Ishikawa (cell line): ENCODE results near the gene CLEC4C.

Experiments
- CEBPB ChIP-seq: IDR thresholded peaks from 2 replicates; pipeline ENCODE4 v1.6.1; 2012
- CREB1 ChIP-seq: IDR thresholded peaks from 2 replicates; pipeline ENCODE4 v1.6.1; 2012; ENCODE audit warnings: low read depth
- EGR1 ChIP-seq: IDR thresholded peaks from 2 replicates; pipeline ENCODE4 v1.6.1; 2012
- EP300 ChIP-seq: IDR thresholded peaks from 2 replicates; pipeline ENCODE4 v1.6.1; 2012; ENCODE audit warnings: borderline replicate concordance
- NFIC ChIP-seq: IDR thresholded peaks from 2 replicates; pipeline ENCODE4 v1.6.1; 2012
- RAD21 ChIP-seq: IDR thresholded peaks from 2 replicates; pipeline ENCODE4 v1.6.1; 2012; ENCODE audit warnings: low read depth
- TAF1 ChIP-seq: IDR thresholded peaks from 2 replicates; pipeline ENCODE4 v1.6.1; 2012; ENCODE audit warnings: low read depth, mild to moderate bottlenecking
- TCF12 ChIP-seq: IDR thresholded peaks from 2 replicates; pipeline ENCODE4 v1.6.1; 2012; ENCODE audit warnings: low read depth
- TEAD4 ChIP-seq: IDR thresholded peaks from 2 replicates; pipeline ENCODE4 v1.6.1; 2012
- YY1 ChIP-seq: IDR thresholded peaks from 2 replicates; pipeline ENCODE4 v1.6.1; 2012; ENCODE audit warnings: low read depth
- ZBTB7A ChIP-seq: IDR thresholded peaks from 2 replicates; pipeline ENCODE4 v1.6.1; 2012; ENCODE audit warnings: low read depth
- TF ChIP-seq, protein P1 (sequence below): IDR thresholded peaks from 2 replicates; pipeline ENCODE4 v1.6.1; 2012
- TF ChIP-seq, protein P2 (sequence below): IDR thresholded peaks from 2 replicates; pipeline ENCODE4 v1.6.1; 2012
- TF ChIP-seq, protein P3 (sequence below): IDR thresholded peaks from 2 replicates; pipeline ENCODE4 v1.6.1; 2012; ENCODE audit warnings: low read depth, mild to moderate bottlenecking

CLEC4C gene

DNA sequence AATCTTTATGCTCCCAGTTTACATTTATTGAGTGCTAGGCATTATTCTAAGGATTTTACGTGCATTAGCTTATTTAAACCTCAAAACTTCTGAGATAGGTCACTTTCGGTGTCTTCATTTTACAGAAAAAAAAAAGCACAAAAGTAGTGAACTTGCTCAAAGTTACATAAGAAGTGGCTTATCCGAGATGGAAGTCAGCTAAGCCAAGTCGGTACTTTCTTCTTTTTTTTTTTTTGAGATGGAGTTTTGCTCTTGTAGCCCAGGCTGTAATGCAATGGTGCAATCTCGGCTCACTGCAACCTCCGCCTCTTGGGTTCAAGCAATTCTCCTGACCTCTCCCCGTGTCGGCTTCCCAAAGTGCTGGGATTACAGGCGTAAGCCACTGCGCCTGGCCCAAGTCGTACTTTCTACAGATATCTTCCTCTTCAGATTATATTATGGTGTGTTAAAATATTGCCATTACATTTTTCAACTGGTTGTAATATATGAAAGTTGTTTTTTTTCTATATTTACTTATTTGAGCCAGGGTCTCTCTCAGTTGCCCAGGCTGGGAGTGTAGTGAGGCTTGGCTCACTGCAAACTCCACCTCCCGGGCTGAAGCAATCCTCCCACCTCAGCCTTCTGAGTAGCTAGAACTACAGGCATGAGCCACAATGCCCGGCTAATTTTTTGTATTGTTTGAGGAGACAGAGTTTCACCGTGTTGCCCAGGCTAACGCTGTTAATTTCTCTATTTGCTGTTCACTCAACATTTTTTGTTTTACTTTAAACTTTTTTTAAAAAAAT, 27.0 kb downstream of the CLEC4C start:
- TF ChIP-seq CEBPB (no peak), CREB1 (no peak), YY1 (no peak)
- TF ChIP-seq, protein P1, sequence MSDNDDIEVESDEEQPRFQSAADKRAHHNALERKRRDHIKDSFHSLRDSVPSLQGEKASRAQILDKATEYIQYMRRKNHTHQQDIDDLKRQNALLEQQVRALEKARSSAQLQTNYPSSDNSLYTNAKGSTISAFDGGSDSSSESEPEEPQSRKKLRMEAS, result no peak

DNA sequence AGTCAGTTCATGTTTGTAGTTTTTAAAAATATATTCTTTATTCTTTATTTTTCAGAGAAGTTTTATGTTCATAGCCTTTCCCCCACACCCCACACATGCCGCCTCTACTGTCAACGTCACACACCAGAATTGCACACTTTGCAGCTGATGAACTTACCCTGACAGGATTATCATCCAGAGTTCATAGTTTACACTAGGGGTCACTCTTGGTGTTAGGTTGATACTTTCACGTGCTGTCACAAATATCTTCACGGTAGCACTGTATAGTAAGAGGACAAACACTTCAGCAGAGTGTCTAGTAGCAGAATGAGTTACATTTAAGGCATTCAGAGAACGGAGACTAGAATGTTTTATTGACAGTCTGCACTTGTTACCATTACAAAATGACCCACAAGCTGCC, 30.8 kb downstream of the CLEC4C start:
- no peak for TF ChIP-seq CREB1
- no peak for TF ChIP-seq TAF1
- no peak for TF ChIP-seq NFIC
- TF ChIP-seq RAD21, result peak; percentile 29; the same call in 1 of the 2 replicates

DNA sequence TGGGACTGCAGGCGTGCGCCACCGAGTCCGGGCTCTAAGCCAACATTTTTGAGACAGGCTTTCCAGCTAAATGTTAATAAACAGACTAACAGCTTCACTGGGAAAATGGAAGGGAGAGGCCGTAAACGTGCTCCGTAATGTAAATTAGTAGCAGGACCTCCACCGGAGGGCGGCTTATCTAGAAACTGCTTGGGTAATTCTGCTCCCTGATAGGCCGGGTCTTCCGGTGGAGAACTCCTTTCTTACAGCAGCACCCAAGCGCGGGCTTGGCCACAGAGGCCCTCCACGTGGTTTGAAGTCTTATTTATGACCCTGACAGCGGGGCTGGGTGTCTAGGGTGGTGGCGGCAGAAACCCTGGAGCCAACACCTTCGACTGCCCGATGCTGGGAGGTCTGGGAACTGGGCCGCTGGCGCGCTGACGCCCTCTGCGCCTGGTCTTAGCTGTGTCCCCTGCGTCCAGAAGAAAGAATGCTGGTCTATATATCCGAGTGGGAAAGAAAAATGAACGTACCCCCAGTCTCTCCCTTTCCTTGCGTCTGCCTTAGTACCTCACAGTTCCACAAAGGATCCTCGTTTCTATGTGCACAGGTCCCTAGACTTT, 34.2 kb downstream of the CLEC4C start:
- TF ChIP-seq EP300, result no peak
- no peak for TF ChIP-seq EGR1
- TF ChIP-seq, protein P2, sequence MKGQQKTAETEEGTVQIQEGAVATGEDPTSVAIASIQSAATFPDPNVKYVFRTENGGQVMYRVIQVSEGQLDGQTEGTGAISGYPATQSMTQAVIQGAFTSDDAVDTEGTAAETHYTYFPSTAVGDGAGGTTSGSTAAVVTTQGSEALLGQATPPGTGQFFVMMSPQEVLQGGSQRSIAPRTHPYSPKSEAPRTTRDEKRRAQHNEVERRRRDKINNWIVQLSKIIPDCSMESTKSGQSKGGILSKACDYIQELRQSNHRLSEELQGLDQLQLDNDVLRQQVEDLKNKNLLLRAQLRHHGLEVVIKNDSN, result no peak
- TF ChIP-seq, protein P1, result no peak
- TF ChIP-seq NFIC, result no peak
- TF ChIP-seq, protein P3, sequence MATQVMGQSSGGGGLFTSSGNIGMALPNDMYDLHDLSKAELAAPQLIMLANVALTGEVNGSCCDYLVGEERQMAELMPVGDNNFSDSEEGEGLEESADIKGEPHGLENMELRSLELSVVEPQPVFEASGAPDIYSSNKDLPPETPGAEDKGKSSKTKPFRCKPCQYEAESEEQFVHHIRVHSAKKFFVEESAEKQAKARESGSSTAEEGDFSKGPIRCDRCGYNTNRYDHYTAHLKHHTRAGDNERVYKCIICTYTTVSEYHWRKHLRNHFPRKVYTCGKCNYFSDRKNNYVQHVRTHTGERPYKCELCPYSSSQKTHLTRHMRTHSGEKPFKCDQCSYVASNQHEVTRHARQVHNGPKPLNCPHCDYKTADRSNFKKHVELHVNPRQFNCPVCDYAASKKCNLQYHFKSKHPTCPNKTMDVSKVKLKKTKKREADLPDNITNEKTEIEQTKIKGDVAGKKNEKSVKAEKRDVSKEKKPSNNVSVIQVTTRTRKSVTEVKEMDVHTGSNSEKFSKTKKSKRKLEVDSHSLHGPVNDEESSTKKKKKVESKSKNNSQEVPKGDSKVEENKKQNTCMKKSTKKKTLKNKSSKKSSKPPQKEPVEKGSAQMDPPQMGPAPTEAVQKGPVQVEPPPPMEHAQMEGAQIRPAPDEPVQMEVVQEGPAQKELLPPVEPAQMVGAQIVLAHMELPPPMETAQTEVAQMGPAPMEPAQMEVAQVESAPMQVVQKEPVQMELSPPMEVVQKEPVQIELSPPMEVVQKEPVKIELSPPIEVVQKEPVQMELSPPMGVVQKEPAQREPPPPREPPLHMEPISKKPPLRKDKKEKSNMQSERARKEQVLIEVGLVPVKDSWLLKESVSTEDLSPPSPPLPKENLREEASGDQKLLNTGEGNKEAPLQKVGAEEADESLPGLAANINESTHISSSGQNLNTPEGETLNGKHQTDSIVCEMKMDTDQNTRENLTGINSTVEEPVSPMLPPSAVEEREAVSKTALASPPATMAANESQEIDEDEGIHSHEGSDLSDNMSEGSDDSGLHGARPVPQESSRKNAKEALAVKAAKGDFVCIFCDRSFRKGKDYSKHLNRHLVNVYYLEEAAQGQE, result no peak
- no peak for TF ChIP-seq TEAD4
- no peak for TF ChIP-seq RAD21
- TF ChIP-seq CEBPB, result no peak
- TF ChIP-seq TCF12, result no peak
- TF ChIP-seq YY1, result no peak
- TF ChIP-seq CREB1, result no peak
- TF ChIP-seq ZBTB7A, result no peak

DNA sequence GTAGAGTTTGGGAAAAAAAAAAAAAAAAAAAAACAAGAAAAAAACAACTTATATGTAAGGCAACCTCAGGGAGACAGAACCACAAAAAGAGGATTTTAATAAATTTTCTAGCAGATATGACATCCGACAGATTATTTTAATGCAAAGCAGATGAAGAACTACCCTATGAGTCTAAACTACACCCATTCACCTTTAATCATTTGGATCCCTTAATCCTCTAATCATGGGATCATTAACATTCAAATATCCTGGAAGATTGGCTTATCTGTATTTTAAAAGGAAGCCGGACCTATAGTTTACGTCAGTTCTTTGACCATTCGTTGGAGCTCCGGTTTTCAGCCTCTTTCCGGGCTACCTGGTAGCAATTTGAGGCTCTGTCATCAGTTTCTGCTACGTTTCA, 36.0 kb downstream of the CLEC4C start, which contains the start of gene DPPA3:
Gene DPPA3 (plus strand): TSS at position 301 of the 400 bp plus-strand sequence. CDS start 138 bp downstream, outside the sequence.
- TF ChIP-seq, protein P1, result no peak

DNA sequence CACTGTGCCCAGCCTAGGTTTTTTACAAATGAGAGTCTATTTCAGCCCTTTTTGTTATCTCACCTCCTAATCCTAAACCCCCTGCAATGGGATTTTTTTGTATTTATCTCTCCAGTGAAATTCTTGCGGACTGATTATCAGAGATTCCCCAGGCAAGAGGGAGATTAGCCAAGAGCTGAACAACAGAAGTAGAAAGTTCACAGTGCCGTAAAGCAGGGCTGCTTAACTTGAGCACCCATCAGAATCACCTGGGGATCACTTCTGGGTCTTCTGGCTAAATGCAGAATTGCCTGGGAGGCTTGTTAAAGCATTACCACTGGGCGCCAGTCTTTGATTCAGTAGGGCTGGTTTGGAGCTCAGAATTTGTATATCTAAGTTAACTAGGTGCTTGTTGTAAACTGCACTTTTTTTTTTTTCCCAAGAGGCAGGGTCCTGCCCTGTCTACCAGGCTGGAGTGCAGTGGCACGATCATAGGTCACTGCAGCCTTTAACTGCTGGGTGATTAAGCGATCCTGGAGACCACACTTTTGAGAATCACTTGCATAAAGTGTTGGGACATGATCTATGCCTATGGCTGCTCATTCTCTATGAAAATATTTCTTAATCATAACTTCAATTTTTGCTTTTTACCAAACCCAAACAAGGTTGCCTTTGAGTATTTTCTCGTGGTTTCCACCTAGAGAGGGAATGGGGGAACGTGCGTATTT, 37.1 kb downstream of the CLEC4C start:
- TF ChIP-seq, protein P1, result no peak
- TF ChIP-seq TEAD4, result no peak
- TF ChIP-seq CREB1, result no peak
- TF ChIP-seq, protein P2, result no peak
- no peak for TF ChIP-seq TAF1
- TF ChIP-seq TCF12, result no peak
- TF ChIP-seq EGR1, result no peak
- TF ChIP-seq CEBPB, result no peak
- TF ChIP-seq, protein P3, result no peak
- TF ChIP-seq ZBTB7A, result no peak
- no peak for TF ChIP-seq RAD21
- no peak for TF ChIP-seq YY1

DNA sequence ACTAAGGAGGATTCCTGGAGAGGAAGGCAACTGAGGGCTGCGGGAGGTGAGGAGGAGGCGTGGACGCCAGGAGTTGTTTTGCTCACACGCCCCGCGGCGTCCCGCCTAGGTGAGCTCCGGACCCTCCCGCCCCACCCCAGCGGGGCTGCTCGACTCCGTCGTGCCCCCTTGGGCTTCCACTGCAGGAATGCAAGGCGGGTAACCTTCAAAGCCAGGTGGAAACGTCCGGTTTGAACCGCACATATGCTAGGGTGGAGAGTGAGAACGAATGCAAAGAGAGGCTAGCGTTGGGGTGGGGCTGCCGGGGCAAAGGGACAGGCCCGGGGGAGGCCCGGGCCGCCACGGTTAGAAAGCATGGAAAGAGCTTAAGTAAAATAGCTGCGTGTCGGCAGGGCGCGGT, 41.3 kb downstream of the CLEC4C start:
- TF ChIP-seq TAF1 (no peak), EP300 (no peak)
